HEK293 (cell line): ENCODE results near the gene KLK10.

ENCODE experiments used
- CTCF ChIA-PET: fragments of 350-600 bp; formaldehyde crosslinking; extraction: SDS; loops from one replicate; lab custom pipeline; 2021; ENCODE audit warnings: antibody characterized with exemption; lab: Yijun Ruan, JAX
- POLR2A ChIA-PET: fragments of 300-600 bp; formaldehyde crosslinking; extraction: SDS; loops from one replicate; lab custom pipeline; 2020; ENCODE audit warnings: antibody characterized with exemption, inconsistent platforms; lab: Yijun Ruan, JAX
- H3K27ac ChIP-seq: fragments of 200-500 bp; sonication (Bioruptor generic); 2 replicates; pipeline ENCODE4 v1.5.1; 2014; ENCODE audit warnings: low read depth, low read length, control low read depth, inconsistent platforms; ENCODE audit errors: extremely low read depth
- H3K36me3 ChIP-seq, 2 experiments: fragments of 200-500 bp in 1 of 2; sonication (Bioruptor generic) in 1 of 2; 1 replicate in 1 of 2; 2 replicates in 1 of 2; pipeline ENCODE4 v1.5.1; 2014 to 2017; ENCODE audit warnings: inconsistent platforms in 2 of 2, low read length in 2 of 2; ENCODE audit not compliant: control insufficient read depth in 2 of 2, insufficient read depth in 1 of 2
- H3K4me1 ChIP-seq: fragments of 200-500 bp; sonication (Bioruptor generic); 2 replicates; pipeline ENCODE4 v1.5.1; 2014; ENCODE audit warnings: mild to moderate bottlenecking, low read length, inconsistent platforms; ENCODE audit not compliant: control insufficient read depth, insufficient read depth
- H3K4me3 ChIP-seq: 2 replicates; pipeline ENCODE4 v1.5.1; 2011; ENCODE audit warnings: low read depth, mild to moderate bottlenecking, control low read depth, low read length, moderate library complexity
- H3K9me3 ChIP-seq: fragments of 200-500 bp; sonication (Bioruptor generic); 2 replicates; pipeline ENCODE4 v1.5.1; 2014; ENCODE audit warnings: low read depth, low read length, inconsistent platforms; ENCODE audit not compliant: control insufficient read depth, insufficient read depth
- KLF9 ChIP-seq: fragments of 450-650 bp; formaldehyde crosslinking; IDR thresholded peaks from 2 replicates; pipeline ENCODE4 v1.5.1; 2016; ENCODE audit warnings: missing biosample characterization, missing genetic modification characterization, low read depth
- PRDM2 ChIP-seq: fragments of 450-650 bp; formaldehyde crosslinking; IDR thresholded peaks from 2 replicates; pipeline ENCODE4 v1.5.1; 2016; ENCODE audit warnings: missing biosample characterization, missing genetic modification characterization, borderline replicate concordance
- SCRT1 ChIP-seq: fragments of 450-650 bp; formaldehyde crosslinking; IDR thresholded peaks from 2 replicates; pipeline ENCODE4 v1.5.1; 2016; ENCODE audit warnings: missing biosample characterization, missing genetic modification characterization, borderline replicate concordance
- ZBTB1 ChIP-seq: fragments of 450-650 bp; formaldehyde crosslinking; IDR thresholded peaks from 2 replicates; pipeline ENCODE4 v1.5.1; 2016; ENCODE audit warnings: missing biosample characterization, missing genetic modification characterization
- ZNF148 ChIP-seq: fragments of 450-650 bp; formaldehyde crosslinking; IDR thresholded peaks from 2 replicates; pipeline ENCODE4 v1.5.0; 2017; ENCODE audit warnings: missing biosample characterization, missing genetic modification characterization, borderline replicate concordance
- ZNF157 ChIP-seq: fragments of 450-650 bp; formaldehyde crosslinking; IDR thresholded peaks from 2 replicates; pipeline ENCODE4 v1.5.1; 2016; ENCODE audit warnings: missing biosample characterization, missing genetic modification characterization
- ZNF169 ChIP-seq: fragments of 450-650 bp; formaldehyde crosslinking; IDR thresholded peaks from 2 replicates; pipeline ENCODE4 v1.5.1; 2016; ENCODE audit warnings: missing biosample characterization, missing genetic modification characterization
- ZNF488 ChIP-seq: fragments of 450-650 bp; formaldehyde crosslinking; IDR thresholded peaks from 2 replicates; pipeline ENCODE4 v1.5.1; 2016; ENCODE audit warnings: missing biosample characterization, missing genetic modification characterization
- ZNF549 ChIP-seq: fragments of 450-650 bp; IDR thresholded peaks from 2 replicates; pipeline ENCODE4 v1.5.1; 2018; ENCODE audit warnings: missing biosample characterization, missing genetic modification characterization, mild to moderate bottlenecking, inconsistent platforms, moderate library complexity
- ZNF623 ChIP-seq: fragments of 450-650 bp; formaldehyde crosslinking; IDR thresholded peaks from 2 replicates; pipeline ENCODE4 v1.5.1; 2016; ENCODE audit warnings: missing biosample characterization, missing genetic modification characterization
- ZSCAN18 ChIP-seq: fragments of 450-650 bp; formaldehyde crosslinking; IDR thresholded peaks from 2 replicates; pipeline ENCODE4 v1.5.1; 2016; ENCODE audit warnings: missing biosample characterization, missing genetic modification characterization
- ZSCAN5A ChIP-seq: fragments of 450-650 bp; formaldehyde crosslinking; IDR thresholded peaks from 2 replicates; pipeline ENCODE4 v1.5.1; 2016; ENCODE audit warnings: missing biosample characterization, missing genetic modification characterization
- TF ChIP-seq, protein P1 (sequence below): fragments of 450-650 bp; formaldehyde crosslinking; IDR thresholded peaks from 2 replicates; pipeline ENCODE4 v1.5.1; 2016; ENCODE audit warnings: missing biosample characterization, missing genetic modification characterization
- TF ChIP-seq, protein P2 (sequence below): fragments of 450-650 bp; formaldehyde crosslinking; conservative IDR thresholded peaks from 2 replicates; pipeline ENCODE4 v1.5.1; 2016; ENCODE audit warnings: low read depth, missing biosample characterization, missing genetic modification characterization

The KLK10 gene

DNA sequence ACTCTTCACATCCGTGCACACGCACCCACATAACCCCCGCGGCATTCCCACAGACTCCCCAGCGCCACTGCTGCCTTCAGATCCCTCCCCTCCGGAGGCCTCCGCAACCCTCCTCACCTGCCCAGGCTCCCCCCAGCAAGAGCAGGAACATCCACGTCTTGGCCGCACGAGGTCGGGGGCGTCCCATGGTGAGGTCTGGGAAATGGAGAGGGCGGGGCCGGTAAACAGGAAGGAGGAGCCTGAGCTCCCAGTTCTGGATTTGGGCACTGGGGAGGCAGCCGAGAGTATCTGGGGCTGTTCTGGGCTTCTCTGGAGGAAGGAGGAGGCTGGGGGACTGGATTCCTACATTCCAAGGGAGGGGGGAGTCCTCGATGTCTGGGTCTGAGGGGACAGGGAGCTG is 18.5 kb downstream of the KLK10 start (continued):
- TF ChIP-seq, protein P1, sequence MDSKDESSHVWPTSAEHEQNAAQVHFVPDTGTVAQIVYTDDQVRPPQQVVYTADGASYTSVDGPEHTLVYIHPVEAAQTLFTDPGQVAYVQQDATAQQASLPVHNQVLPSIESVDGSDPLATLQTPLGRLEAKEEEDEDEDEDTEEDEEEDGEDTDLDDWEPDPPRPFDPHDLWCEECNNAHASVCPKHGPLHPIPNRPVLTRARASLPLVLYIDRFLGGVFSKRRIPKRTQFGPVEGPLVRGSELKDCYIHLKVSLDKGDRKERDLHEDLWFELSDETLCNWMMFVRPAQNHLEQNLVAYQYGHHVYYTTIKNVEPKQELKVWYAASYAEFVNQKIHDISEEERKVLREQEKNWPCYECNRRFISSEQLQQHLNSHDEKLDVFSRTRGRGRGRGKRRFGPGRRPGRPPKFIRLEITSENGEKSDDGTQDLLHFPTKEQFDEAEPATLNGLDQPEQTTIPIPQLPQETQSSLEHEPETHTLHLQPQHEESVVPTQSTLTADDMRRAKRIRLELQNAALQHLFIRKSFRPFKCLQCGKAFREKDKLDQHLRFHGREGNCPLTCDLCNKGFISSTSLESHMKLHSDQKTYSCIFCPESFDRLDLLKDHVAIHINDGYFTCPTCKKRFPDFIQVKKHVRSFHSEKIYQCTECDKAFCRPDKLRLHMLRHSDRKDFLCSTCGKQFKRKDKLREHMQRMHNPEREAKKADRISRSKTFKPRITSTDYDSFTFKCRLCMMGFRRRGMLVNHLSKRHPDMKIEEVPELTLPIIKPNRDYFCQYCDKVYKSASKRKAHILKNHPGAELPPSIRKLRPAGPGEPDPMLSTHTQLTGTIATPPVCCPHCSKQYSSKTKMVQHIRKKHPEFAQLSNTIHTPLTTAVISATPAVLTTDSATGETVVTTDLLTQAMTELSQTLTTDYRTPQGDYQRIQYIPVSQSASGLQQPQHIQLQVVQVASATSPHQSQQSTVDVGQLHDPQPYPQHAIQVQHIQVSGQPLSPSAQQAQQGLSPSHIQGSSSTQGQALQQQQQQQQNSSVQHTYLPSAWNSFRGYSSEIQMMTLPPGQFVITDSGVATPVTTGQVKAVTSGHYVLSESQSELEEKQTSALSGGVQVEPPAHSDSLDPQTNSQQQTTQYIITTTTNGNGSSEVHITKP = no peak
- TF ChIP-seq, protein P2, sequence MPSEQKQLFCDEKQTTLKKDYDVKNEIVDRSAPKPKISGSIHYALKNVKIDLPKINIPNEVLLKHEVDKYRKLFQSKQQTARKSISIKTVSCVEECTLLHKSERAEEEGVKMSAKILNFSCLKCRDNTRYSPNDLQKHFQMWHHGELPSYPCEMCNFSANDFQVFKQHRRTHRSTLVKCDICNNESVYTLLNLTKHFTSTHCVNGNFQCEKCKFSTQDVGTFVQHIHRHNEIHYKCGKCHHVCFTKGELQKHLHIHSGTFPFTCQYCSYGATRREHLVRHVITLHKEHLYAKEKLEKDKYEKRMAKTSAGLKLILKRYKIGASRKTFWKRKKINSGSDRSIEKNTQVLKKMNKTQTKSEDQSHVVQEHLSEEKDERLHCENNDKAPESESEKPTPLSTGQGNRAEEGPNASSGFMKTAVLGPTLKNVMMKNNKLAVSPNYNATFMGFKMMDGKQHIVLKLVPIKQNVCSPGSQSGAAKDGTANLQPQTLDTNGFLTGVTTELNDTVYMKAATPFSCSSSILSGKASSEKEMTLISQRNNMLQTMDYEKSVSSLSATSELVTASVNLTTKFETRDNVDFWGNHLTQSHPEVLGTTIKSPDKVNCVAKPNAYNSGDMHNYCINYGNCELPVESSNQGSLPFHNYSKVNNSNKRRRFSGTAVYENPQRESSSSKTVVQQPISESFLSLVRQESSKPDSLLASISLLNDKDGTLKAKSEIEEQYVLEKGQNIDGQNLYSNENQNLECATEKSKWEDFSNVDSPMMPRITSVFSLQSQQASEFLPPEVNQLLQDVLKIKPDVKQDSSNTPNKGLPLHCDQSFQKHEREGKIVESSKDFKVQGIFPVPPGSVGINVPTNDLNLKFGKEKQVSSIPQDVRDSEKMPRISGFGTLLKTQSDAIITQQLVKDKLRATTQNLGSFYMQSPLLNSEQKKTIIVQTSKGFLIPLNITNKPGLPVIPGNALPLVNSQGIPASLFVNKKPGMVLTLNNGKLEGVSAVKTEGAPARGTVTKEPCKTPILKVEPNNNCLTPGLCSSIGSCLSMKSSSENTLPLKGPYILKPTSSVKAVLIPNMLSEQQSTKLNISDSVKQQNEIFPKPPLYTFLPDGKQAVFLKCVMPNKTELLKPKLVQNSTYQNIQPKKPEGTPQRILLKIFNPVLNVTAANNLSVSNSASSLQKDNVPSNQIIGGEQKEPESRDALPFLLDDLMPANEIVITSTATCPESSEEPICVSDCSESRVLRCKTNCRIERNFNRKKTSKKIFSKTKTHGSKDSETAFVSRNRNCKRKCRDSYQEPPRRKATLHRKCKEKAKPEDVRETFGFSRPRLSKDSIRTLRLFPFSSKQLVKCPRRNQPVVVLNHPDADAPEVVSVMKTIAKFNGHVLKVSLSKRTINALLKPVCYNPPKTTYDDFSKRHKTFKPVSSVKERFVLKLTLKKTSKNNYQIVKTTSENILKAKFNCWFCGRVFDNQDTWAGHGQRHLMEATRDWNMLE (tag by site-specific recombination) = no peak
- no peak for TF ChIP-seq ZNF157 (tag by site-specific recombination)
- no peak for TF ChIP-seq ZSCAN18 (tag by site-specific recombination)
- no peak for TF ChIP-seq ZNF549 (tag by site-specific recombination)
- TF ChIP-seq ZNF488 = no peak
- no peak for TF ChIP-seq SCRT1 (tag by site-specific recombination)

DNA sequence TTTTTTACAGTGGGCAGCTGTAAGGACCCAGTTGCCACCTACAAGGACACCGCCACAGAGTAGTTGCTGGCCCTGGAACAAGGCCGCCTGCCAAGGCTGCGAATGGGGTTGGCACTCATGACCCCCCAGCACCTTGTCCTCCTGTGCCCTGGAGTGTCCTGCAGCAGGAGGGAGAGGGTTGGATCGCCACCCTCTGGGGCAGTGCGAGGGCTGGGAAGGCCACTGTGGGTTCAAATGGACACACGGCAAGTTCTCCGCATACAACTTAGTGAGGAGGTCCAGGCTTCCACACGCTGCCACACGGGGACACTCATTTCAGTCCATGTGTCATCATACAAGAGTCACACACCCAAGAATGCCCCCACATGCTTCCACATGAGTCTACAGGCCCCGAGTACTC is 19.1 kb downstream of the KLK10 start:
- no peak overlapping the region for H3K27ac ChIP-seq
- POLR2A ChIA-PET = no interaction called here
- no peak overlapping the region for H3K4me3 ChIP-seq
- no peaks in the 10 kb centered on the region for H3K36me3 ChIP-seq
- H3K4me1 ChIP-seq = no peaks in the 10 kb centered on the region
- no peaks in the 10 kb centered on the region for H3K9me3 ChIP-seq
- CTCF ChIA-PET = interaction anchor here (0.7 to 1.8 kb wide), 3 partner anchors 17 to 275 kb away, joined by 3 to 7 read pairs (median 3); no protein-coding TSS in a partner anchor
- no peak for TF ChIP-seq ZNF623 (tag by site-specific recombination)
- no peak for TF ChIP-seq PRDM2
- TF ChIP-seq ZNF148 = no peak
- TF ChIP-seq KLF9 (tag by site-specific recombination) = no peak
- TF ChIP-seq ZSCAN5A (tag by site-specific recombination) = no peak
- TF ChIP-seq ZNF169 (tag by site-specific recombination) = no peak
- TF ChIP-seq ZBTB1 (tag by site-specific recombination) = no peak
